ENCODE results near the gene HYLS1. TPM values are rescaled to one million over a fixed set of nuclear protein-coding genes. Genes with fewer than 3 reads are reported as not detected.

Gene HYLS1
- polyA plus RNA-seq, 1 donor (not counting 4 experiments of a cell fraction or from before 2014, with no cell fraction given), result 7.2 TPM

DNA sequence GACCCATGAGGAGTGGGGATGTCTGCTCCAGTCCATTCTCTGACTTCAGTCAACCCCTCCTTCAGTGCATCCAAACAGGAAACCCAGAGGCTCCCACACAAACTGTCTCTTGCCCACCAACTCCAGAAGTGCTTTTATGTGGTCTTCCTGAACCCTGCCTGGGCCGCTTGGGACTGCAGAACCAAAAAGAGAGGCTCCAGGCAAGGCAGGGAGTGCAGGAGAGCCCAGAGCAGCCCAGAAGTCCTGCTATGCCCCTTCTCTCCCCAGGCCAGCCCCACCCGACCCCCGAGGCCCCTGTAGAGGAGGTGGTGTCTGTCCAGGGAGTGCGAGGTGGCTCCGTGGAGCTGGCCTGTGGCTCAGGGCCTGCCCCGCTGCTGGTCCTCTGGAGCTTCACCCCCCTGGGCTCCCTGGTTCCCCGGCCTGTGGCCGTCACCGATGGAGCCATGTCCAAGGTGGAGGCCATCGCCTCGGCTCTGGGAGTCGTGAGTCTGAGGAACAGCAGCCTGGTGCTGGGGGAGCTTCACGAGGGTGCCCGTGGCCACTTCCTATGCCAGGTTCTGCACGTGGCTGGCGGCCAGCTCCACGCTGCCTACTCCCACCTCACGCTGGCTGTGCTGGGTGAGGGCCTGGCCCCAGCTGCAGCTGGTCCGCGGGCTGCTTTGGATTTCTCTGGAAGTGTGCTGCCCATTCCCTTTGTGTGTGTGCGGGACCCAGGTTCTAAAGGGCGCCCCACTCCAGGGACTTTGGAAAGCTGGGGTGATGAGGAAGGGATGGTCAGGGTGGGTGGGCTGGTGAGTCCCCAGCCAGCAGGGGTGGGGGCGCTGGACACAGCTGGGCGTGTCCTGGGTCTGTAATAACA, 60.2 kb downstream of the HYLS1 start:
- Histone ChIP-seq H2AFZ (ENCODE audit: control insufficient read depth, low read length) (no peak overlapping the region), H3K4me3 (ENCODE audit: control insufficient read depth in 2 of 3, extremely low read depth in 1 of 3, insufficient read depth in 2 of 3, low read depth in 1 of 3, low read length in 3 of 3) (no peak overlapping the region), H3K27me3 (ENCODE audit: control insufficient read depth, extremely low read depth, insufficient read depth, low read length) (no peaks in the 10 kb centered on the region), H3K79me2 (ENCODE audit: control insufficient read depth, insufficient read depth, low read length) (no peaks in the 10 kb centered on the region), H3K36me3 (ENCODE audit: control insufficient read depth in 2 of 2, extremely low read depth in 1 of 2, insufficient read depth in 2 of 2, low read length in 2 of 2) (no peaks in the 10 kb centered on the region), H3K9me3 (ENCODE audit: control insufficient read depth, low read depth, low read length) (no peaks in the 10 kb centered on the region), H3K9me1 (ENCODE audit: control insufficient read depth, extremely low read depth, insufficient read depth, low read length) (no peaks in the 10 kb centered on the region), H3K4me1 (ENCODE audit: control insufficient read depth, extremely low read depth, insufficient read depth, low read length) (peaks cover 6% of the 10 kb centered on the region), H3K9ac (ENCODE audit: control insufficient read depth, extremely low read depth, insufficient read depth, low read length) (no peak overlapping the region), H3K27ac (ENCODE audit: control insufficient read depth, insufficient read depth, low read length) (no peak overlapping the region), H4K20me1 (ENCODE audit: control insufficient read depth, extremely low read depth, insufficient read depth, low read length) (no peaks in the 10 kb centered on the region), H3K4me2 (ENCODE audit: control insufficient read depth, extremely low read depth, insufficient read depth, low read depth, low read length) (no peak overlapping the region)
- FAIRE-seq, result no peak
- TF ChIP-seq EZH2 (IDR thresholded peaks at IDR 0.05; ENCODE audit: low read length) (no peak), CTCF (optimal IDR thresholded peaks at IDR 0.05 in 1 of 3, IDR thresholded peaks at IDR 0.05 in 1 of 3, conservative IDR thresholded peaks at IDR 0.05 in 1 of 3; ENCODE audit: extremely low read depth in 1 of 3, insufficient read depth in 2 of 3, low read length in 3 of 3) (no peak)
- dilution Hi-C loops (cut with MboI; ENCODE audit: extremely low pct_ligation_motif_present, low sequenced_read_pairs), result loop anchor here (25.0 kb wide), 1 partner anchor 265 kb away; the partner anchor contains the start of genes FAM118B and RPUSD4
- DNase-seq (ENCODE audit: low read depth, low spot score), result no peak

GRCh38 chr11:125948278-125949051, 61.0 kb downstream of the HYLS1 start:
- H3K79me2 ChIP-seq (ENCODE audit: control insufficient read depth, insufficient read depth, low read length), result no peaks in the 10 kb centered on the region
- no peaks in the 10 kb centered on the region for H3K9me1 ChIP-seq (ENCODE audit: control insufficient read depth, extremely low read depth, insufficient read depth, low read length)
- H3K36me3 ChIP-seq (ENCODE audit: control insufficient read depth in 2 of 2, extremely low read depth in 1 of 2, insufficient read depth in 2 of 2, low read length in 2 of 2), result no peaks in the 10 kb centered on the region
- no peak overlapping the region for H2AFZ ChIP-seq (ENCODE audit: control insufficient read depth, low read length)
- TF ChIP-seq CTCF (optimal IDR thresholded peaks at IDR 0.05 in 1 of 3, IDR thresholded peaks at IDR 0.05 in 1 of 3, conservative IDR thresholded peaks at IDR 0.05 in 1 of 3; ENCODE audit: extremely low read depth in 1 of 3, insufficient read depth in 2 of 3, low read length in 3 of 3) (no peak), EZH2 (IDR thresholded peaks at IDR 0.05; ENCODE audit: low read length) (no peak)
- no peak overlapping the region for H3K4me2 ChIP-seq (ENCODE audit: control insufficient read depth, extremely low read depth, insufficient read depth, low read depth, low read length)
- no peaks in the 10 kb centered on the region for H3K9me3 ChIP-seq (ENCODE audit: control insufficient read depth, low read depth, low read length)
- no peak overlapping the region for H3K9ac ChIP-seq (ENCODE audit: control insufficient read depth, extremely low read depth, insufficient read depth, low read length)
- peaks cover 14% of the 10 kb centered on the region for H3K4me1 ChIP-seq (ENCODE audit: control insufficient read depth, extremely low read depth, insufficient read depth, low read length)
- no peaks in the 10 kb centered on the region for H3K27me3 ChIP-seq (ENCODE audit: control insufficient read depth, extremely low read depth, insufficient read depth, low read length)
- no peak overlapping the region for H3K4me3 ChIP-seq (ENCODE audit: control insufficient read depth in 2 of 3, extremely low read depth in 1 of 3, insufficient read depth in 2 of 3, low read depth in 1 of 3, low read length in 3 of 3)
- DNase-seq (ENCODE audit: low read depth, low spot score) (no peak), FAIRE-seq (no peak)
- H3K27ac ChIP-seq (ENCODE audit: control insufficient read depth, insufficient read depth, low read length), result no peak overlapping the region
- H4K20me1 ChIP-seq (ENCODE audit: control insufficient read depth, extremely low read depth, insufficient read depth, low read length), result no peaks in the 10 kb centered on the region
- dilution Hi-C loops (cut with MboI; ENCODE audit: extremely low pct_ligation_motif_present, low sequenced_read_pairs), result loop anchor here (25.0 kb wide), 1 partner anchor 264 kb away; the partner anchor contains the start of genes FAM118B and RPUSD4

All from keratinocyte (primary cell).